K562 (cell line): Measurements from ENCODE around the gene CPE. TPM values are rescaled to one million over a fixed set of nuclear protein-coding genes. Genes with fewer than 3 reads are reported as not detected.
A peak's percentile ranks its signal among the peaks of the same experiment; 100 is the strongest.

Source experiments
- ATF7 ChIP-seq: fragments of 450-650 bp; IDR thresholded peaks from 2 replicates; pipeline ENCODE4 v1.7.1; 2014; ENCODE audit warnings: mild to moderate bottlenecking, moderate library complexity
- CHD2 ChIP-seq: IDR thresholded peaks from 2 replicates; pipeline ENCODE4 v1.6.1; 2011; ENCODE audit warnings: low read depth, low read length
- CHD4 ChIP-seq: fragments of 200-600 bp; sonication (generic); IDR thresholded peaks from 3 replicates; pipeline ENCODE4 v1.6.1; 2012; ENCODE audit warnings: low read depth, mild to moderate bottlenecking, mixed read lengths, low read length, inconsistent platforms; ENCODE audit not compliant: insufficient read depth, insufficient replicate concordance, poor library complexity, severe bottlenecking
- DMBX1 ChIP-seq: fragments of 250-450 bp; sonication (Bioruptor Pico); IDR thresholded peaks from 2 replicates; pipeline ENCODE4 v1.8.0; 2022; ENCODE audit warnings: inconsistent platforms, mild to moderate bottlenecking, moderate library complexity, borderline replicate concordance
- DNMT1 ChIP-seq: fragments of 450-650 bp; IDR thresholded peaks from 2 replicates; pipeline ENCODE4 v1.6.1; 2016; ENCODE audit warnings: antibody characterized with exemption, mild to moderate bottlenecking
- ETV1 ChIP-seq: fragments of 450-650 bp; conservative IDR thresholded peaks from 2 replicates; pipeline ENCODE4 v1.6.1; 2016; ENCODE audit warnings: missing genetic modification characterization, control low read depth, low read depth, missing compliant biosample characterization
- HIVEP1 ChIP-seq: fragments of 250-450 bp; sonication (Bioruptor Pico); IDR thresholded peaks from 2 replicates; pipeline ENCODE4 v1.4.0; 2020; ENCODE audit warnings: mild to moderate bottlenecking
- LCOR ChIP-seq: sonication (generic); formaldehyde crosslinking; IDR thresholded peaks from 2 replicates; pipeline ENCODE4 v1.8.0; 2022; ENCODE audit warnings: mild to moderate bottlenecking, missing genetic modification reagents
- MBD1 ChIP-seq: fragments of 250-450 bp; sonication (Bioruptor Pico); IDR thresholded peaks from 2 replicates; pipeline ENCODE4 v1.8.0; 2022; ENCODE audit warnings: inconsistent platforms
- MEF2A ChIP-seq: IDR thresholded peaks from 2 replicates; pipeline ENCODE4 v1.6.1; 2011; ENCODE audit warnings: low read depth, mild to moderate bottlenecking, low read length, moderate library complexity; ENCODE audit not compliant: control insufficient read depth
- NR2C2 ChIP-seq, 2 experiments: fragments of 200-800 bp in 1 of 2; sonication (Bioruptor generic) in 1 of 2; sonication (generic) in 1 of 2; formaldehyde crosslinking in 1 of 2; IDR thresholded peaks; 2 replicates each; pipeline versions ENCODE4 v1.6.1 to v1.8.0; 2016 to 2022; ENCODE audit warnings: mild to moderate bottlenecking in 1 of 2, missing compliant biosample characterization in 1 of 2, missing genetic modification characterization in 1 of 2, missing genetic modification reagents in 1 of 2
- NRF1 ChIP-seq, 2 experiments: fragments of 450-650 bp; IDR thresholded peaks in 1 of 2; conservative IDR thresholded peaks in 1 of 2; 2 replicates each; pipeline ENCODE4 v1.6.1; 2014; ENCODE audit warnings: mild to moderate bottlenecking in 2 of 2
- SLC30A9 ChIP-seq: fragments of 250-450 bp; sonication (Bioruptor Pico); IDR thresholded peaks from 2 replicates; pipeline ENCODE4 v1.8.0; 2022; ENCODE audit warnings: mild to moderate bottlenecking, moderate library complexity
- TCF7 ChIP-seq: sonication (generic); IDR thresholded peaks from 2 replicates; pipeline ENCODE4 v1.6.1; 2016; ENCODE audit warnings: antibody characterized with exemption, borderline replicate concordance
- ZKSCAN8 ChIP-seq: fragments of 200-800 bp; sonication (Bioruptor generic); IDR thresholded peaks from 2 replicates; pipeline ENCODE4 v1.6.1; 2016; ENCODE audit warnings: missing genetic modification characterization, missing compliant biosample characterization
- ZNF232 ChIP-seq: sonication (generic); formaldehyde crosslinking; IDR thresholded peaks from 2 replicates; pipeline ENCODE4 v1.8.0; 2022; ENCODE audit warnings: mild to moderate bottlenecking, missing genetic modification reagents
- ZNF3 ChIP-seq: fragments of 250-450 bp; sonication (Bioruptor Pico); IDR thresholded peaks from 2 replicates; pipeline ENCODE4 v1.5.0; 2021; ENCODE audit warnings: mild to moderate bottlenecking, moderate library complexity
- ZNF512 ChIP-seq: IDR thresholded peaks from 2 replicates; pipeline ENCODE4 v1.6.1; 2016; ENCODE audit warnings: missing genetic modification characterization, missing compliant biosample characterization
- polyA plus RNA-seq, 8 experiments: library from polyadenylated mRNA; depleted of rRNA in 4 of 8; stranded (reverse) in 5 of 8; unstranded in 3 of 8; fragments of >200 nt; fragmentation: Nextera tagmentation in 2 of 8; fragmentation: Illumina TruSeq in 1 of 8; extraction: Ambion mirVana in 2 of 8; extraction: Trizol in 1 of 8; gene quantifications; 2 replicates each; pipeline versions ENCODE4 v1.2.1 to v1.2.3, GENCODE V29; 2011 to 2014; ENCODE audit warnings: inconsistent platforms in 1 of 8, missing spikeins in 1 of 8
- total RNA-seq, 7 experiments: library from RNA; depleted of rRNA in 6 of 7; stranded (reverse); fragments of >200 nt in 6 of 7; fragmentation: Illumina TruSeq in 2 of 7; extraction: Trizol in 2 of 7; gene quantifications; 2 replicates each; pipeline versions ENCODE4 v1.2.1 to v1.2.3, GENCODE V29; 2011 to 2021; ENCODE audit warnings: low replicate concordance in 1 of 7
- TF ChIP-seq, protein P1 (sequence below): fragments of 250-450 bp; sonication (Bioruptor Pico); IDR thresholded peaks from 2 replicates; pipeline ENCODE4 v1.5.0; 2021
- TF ChIP-seq, protein P2 (sequence below): fragments of 250-450 bp; sonication (Bioruptor Pico); IDR thresholded peaks from 2 replicates; pipeline ENCODE4 v1.6.1; 2021; ENCODE audit warnings: mild to moderate bottlenecking
- TF ChIP-seq, protein P3 (sequence below): fragments of 250-450 bp; sonication (Bioruptor Pico); IDR thresholded peaks from 2 replicates; pipeline ENCODE4 v1.8.0; 2022; ENCODE audit warnings: inconsistent platforms, mild to moderate bottlenecking, moderate library complexity, borderline replicate concordance
- TF ChIP-seq, protein P4 (sequence below): IDR thresholded peaks from 2 replicates; pipeline ENCODE4 v1.6.1; 2014; ENCODE audit warnings: antibody characterized with exemption

CPE gene
- total and polyA plus RNA-seq, 9 of the 15 experiments (the other 6 are each of a cell fraction or from before 2014, with no cell fraction given) = 0.04 to 0.16 (median 0.06) TPM; not detected in 4

- TF ChIP-seq ZNF512 (tag) = no peak
- TF ChIP-seq ZNF232 (CRISPR knock-in tag) = no peak
- TF ChIP-seq, protein P1, sequence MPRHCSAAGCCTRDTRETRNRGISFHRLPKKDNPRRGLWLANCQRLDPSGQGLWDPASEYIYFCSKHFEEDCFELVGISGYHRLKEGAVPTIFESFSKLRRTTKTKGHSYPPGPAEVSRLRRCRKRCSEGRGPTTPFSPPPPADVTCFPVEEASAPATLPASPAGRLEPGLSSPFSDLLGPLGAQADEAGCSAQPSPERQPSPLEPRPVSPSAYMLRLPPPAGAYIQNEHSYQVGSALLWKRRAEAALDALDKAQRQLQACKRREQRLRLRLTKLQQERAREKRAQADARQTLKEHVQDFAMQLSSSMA (CRISPR knock-in tag) = no peak
- TF ChIP-seq CHD4 = no peak
- no peak for TF ChIP-seq ZNF3 (CRISPR knock-in tag)
- TF ChIP-seq MBD1 = no peak
- TF ChIP-seq NR2C2 (CRISPR knock-in tag; IDR thresholded peaks at IDR 0.05) = no peak
- TF ChIP-seq NR2C2 (tag; IDR thresholded peaks at IDR 0.05) = no peak
- TF ChIP-seq NRF1 (conservative IDR thresholded peaks at IDR 0.05 in 1 of 2, IDR thresholded peaks at IDR 0.05 in 1 of 2) = peak; percentile 23 to 24; a peak in 1 of 4 replicates
- TF ChIP-seq, protein P2, sequence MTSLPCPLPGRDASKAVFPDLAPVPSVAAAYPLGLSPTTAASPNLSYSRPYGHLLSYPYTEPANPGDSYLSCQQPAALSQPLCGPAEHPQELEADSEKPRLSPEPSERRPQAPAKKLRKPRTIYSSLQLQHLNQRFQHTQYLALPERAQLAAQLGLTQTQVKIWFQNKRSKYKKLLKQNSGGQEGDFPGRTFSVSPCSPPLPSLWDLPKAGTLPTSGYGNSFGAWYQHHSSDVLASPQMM = no peak
- TF ChIP-seq CHD2 = peak; percentile 93
- no peak for TF ChIP-seq ZKSCAN8 (CRISPR knock-in tag)
- TF ChIP-seq DMBX1 (CRISPR knock-in tag) = no peak
- no peak for TF ChIP-seq DNMT1
- no peak for TF ChIP-seq LCOR (CRISPR knock-in tag)
- no peak for TF ChIP-seq SLC30A9 (CRISPR knock-in tag)
- TF ChIP-seq, protein P3, sequence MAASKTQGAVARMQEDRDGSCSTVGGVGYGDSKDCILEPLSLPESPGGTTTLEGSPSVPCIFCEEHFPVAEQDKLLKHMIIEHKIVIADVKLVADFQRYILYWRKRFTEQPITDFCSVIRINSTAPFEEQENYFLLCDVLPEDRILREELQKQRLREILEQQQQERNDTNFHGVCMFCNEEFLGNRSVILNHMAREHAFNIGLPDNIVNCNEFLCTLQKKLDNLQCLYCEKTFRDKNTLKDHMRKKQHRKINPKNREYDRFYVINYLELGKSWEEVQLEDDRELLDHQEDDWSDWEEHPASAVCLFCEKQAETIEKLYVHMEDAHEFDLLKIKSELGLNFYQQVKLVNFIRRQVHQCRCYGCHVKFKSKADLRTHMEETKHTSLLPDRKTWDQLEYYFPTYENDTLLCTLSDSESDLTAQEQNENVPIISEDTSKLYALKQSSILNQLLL (CRISPR knock-in tag) = no peak
- no peak for TF ChIP-seq ETV1
- TF ChIP-seq, protein P4, sequence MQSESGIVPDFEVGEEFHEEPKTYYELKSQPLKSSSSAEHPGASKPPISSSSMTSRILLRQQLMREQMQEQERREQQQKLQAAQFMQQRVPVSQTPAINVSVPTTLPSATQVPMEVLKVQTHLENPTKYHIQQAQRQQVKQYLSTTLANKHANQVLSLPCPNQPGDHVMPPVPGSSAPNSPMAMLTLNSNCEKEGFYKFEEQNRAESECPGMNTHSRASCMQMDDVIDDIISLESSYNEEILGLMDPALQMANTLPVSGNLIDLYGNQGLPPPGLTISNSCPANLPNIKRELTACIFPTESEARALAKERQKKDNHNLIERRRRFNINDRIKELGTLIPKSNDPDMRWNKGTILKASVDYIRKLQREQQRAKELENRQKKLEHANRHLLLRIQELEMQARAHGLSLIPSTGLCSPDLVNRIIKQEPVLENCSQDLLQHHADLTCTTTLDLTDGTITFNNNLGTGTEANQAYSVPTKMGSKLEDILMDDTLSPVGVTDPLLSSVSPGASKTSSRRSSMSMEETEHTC = no peak
- TF ChIP-seq TCF7 = no peak
- TF ChIP-seq HIVEP1 = no peak
- TF ChIP-seq ATF7 = no peak
- TF ChIP-seq MEF2A = no peak
Observed at GRCh38 chr4:165402375-165402774, 23.6 kb downstream of the CPE start (continued).
